BE2C (cell line): ENCODE results near the gene POP7.

Experiments
- DNase-seq: peaks from one replicate; pipeline ENCODE4 v3.0.0-alpha.2; 2020
- H3K27me3 ChIP-seq: fragments of 250-450 bp; sonication (Bioruptor Pico); 2 replicates; pipeline ENCODE4 v1.5.1; 2020; ENCODE audit warnings: mild to moderate bottlenecking
- H3K36me3 ChIP-seq: fragments of 250-450 bp; sonication (Bioruptor Pico); 2 replicates; pipeline ENCODE4 v1.5.1; 2020; ENCODE audit warnings: mild to moderate bottlenecking
- H3K4me1 ChIP-seq: fragments of 250-450 bp; sonication (Bioruptor Pico); 2 replicates; pipeline ENCODE4 v1.5.1; 2020
- H3K4me3 ChIP-seq: 2 replicates; pipeline ENCODE4 v1.5.1; 2011; ENCODE audit warnings: low read depth, low read length
- H3K9me3 ChIP-seq: fragments of 250-450 bp; sonication (Bioruptor Pico); 2 replicates; pipeline ENCODE4 v1.5.1; 2020
- CTCF ChIP-seq: IDR thresholded peaks from 2 replicates; pipeline ENCODE4 v1.5.1; 2012; ENCODE audit warnings: mild to moderate bottlenecking, low read depth, low read length

The POP7 gene

GRCh38 chr7:100682991-100683658 is 22.8 kb upstream of the POP7 start:
- peaks cover 27% of the 10 kb centered on the region for H3K4me1 ChIP-seq
- no peaks in the 10 kb centered on the region for H3K9me3 ChIP-seq
- no peaks in the 10 kb centered on the region for H3K27me3 ChIP-seq
- peaks cover 88% of the 10 kb centered on the region for H3K36me3 ChIP-seq
- DNase-seq = peak; percentile 25
- no peak overlapping the region for H3K4me3 ChIP-seq
- no peak for TF ChIP-seq CTCF

GRCh38 chr7:100683659-100684533 is 22.0 kb upstream of the POP7 start:
- Histone ChIP-seq H3K27me3 (no peaks in the 10 kb centered on the region), H3K36me3 (peaks cover 89% of the 10 kb centered on the region), H3K4me1 (peaks cover 20% of the 10 kb centered on the region), H3K9me3 (no peaks in the 10 kb centered on the region), H3K4me3 (no peak overlapping the region)
- no peak for TF ChIP-seq CTCF
- no peak for DNase-seq

- no peak overlapping the region for H3K4me3 ChIP-seq
- no peak for TF ChIP-seq CTCF
- H3K9me3 ChIP-seq = no peaks in the 10 kb centered on the region
- peak; percentile 14 for DNase-seq
- H3K27me3 ChIP-seq = no peaks in the 10 kb centered on the region
- H3K4me1 ChIP-seq = peaks cover 15% of the 10 kb centered on the region
- peaks cover 91% of the 10 kb centered on the region for H3K36me3 ChIP-seq
These were observed 21.3 kb upstream of the POP7 start for GRCh38 chr7:100684534-100685042.

GRCh38 chr7:100685049-100685605 is 20.8 kb upstream of the POP7 start:
- no peak for TF ChIP-seq CTCF
- H3K36me3 ChIP-seq = peaks cover 94% of the 10 kb centered on the region

GRCh38 chr7:100685631-100686145 is 20.2 kb upstream of the POP7 start:
- no peak for DNase-seq
- Histone ChIP-seq H3K36me3 (peaks cover 92% of the 10 kb centered on the region), H3K4me1 (peaks cover 24% of the 10 kb centered on the region), H3K9me3 (no peaks in the 10 kb centered on the region), H3K4me3 (no peak overlapping the region), H3K27me3 (no peaks in the 10 kb centered on the region)
- no peak for TF ChIP-seq CTCF

More at GRCh38 chr7:100685049-100685605, 20.8 kb upstream of the POP7 start:
- Histone ChIP-seq H3K4me1 (peaks cover 21% of the 10 kb centered on the region), H3K4me3 (no peak overlapping the region), H3K9me3 (no peaks in the 10 kb centered on the region), H3K27me3 (no peaks in the 10 kb centered on the region)
- no peak for DNase-seq
